DMS53 treated with DMSO at 0.1 percent for 48 hours (cell line): Measurements from ENCODE around the gene SRC.

Source experiments
- DNase-seq: peaks from one replicate; lab custom pipeline; 2025; ENCODE audit not compliant: unreplicated experiment; lab: John Stamatoyannopoulos, UW

The SRC gene

GRCh38 chr20:37407573-37408002, 61.6 kb downstream of the SRC start:
- DNase-seq: no peak

- DNase-seq: no peak
Observed at GRCh38 chr20:37408302-37409193, 62.6 kb downstream of the SRC start.

DNA sequence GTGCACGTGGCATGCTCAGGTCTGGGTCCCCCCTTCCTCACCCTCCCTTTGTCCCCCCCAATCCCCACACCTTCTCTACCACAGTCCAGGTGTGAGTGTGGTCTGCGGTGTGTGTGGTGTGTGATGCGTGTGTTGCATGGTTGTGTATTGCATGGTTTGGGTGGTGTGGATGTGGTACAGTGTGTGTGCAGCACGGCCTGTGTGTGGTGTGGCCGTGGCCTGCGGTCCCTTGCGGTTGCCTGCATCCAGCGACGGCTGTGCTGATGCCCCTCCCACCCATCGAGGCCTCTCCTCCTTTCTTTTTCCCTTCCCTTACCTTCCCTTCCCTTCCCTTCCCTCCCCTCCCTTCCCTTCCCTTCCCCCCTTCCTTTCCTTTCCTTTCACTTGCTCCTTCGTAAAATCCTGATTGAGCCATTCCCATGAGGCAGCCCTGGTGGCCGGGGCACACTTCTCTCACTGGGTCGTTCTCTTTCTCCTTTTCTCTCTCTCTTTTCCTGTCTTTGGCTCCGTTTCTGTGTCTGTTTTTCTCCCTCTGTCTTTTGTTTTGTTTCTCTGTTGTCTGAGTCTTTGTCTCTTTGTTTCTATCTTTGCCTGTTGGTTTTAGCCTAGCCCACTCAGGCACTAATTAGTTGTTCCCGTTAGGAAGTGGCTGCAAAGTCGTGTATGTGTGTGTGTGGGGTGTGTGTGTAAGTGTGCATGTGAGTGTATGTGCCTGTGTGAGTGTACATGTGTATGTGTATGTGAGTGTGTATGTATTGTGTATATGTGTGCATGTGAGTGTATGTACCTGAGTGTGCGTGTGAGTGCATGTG, 65.7 kb downstream of the SRC start:
- peak; percentile 13 for DNase-seq

DNA sequence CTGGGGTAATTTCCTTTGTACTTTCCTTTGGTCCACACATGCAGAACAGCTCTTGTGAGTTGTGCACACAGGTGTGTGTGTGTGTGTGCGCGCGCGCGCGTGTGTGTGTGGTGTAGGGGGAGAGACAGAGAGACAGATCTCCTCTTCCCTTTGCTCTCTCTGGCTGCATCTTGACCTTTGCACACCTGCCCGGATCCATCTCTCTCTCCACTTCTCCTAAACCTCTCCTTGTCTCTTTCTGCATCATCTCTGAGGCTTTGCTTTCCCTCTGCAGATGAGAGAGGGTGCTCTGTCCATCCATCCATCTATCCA, 67.0 kb downstream of the SRC start:
- no peak for DNase-seq

DNA sequence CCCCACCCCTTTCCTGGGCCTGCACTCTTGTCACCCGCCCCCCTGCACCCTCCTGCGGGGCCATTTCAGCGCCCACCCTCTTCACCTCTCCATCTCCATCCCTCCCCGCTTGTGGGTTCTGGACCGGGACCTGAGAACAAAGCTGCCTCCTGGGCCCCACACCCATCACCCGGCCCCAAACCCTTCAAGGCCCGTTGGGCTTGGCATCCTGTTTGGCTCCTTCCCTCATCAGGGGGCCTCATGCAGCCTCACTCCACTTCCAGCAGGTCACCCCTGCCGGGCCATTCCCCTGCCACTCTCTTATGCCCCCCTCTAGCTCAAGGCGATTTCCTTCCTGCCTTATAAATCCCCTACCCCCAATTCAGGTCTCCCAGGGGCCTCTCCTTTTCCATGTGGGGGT, 67.4 kb downstream of the SRC start:
- DNase-seq: no peak

- no peak for DNase-seq
Observed at GRCh38 chr20:37414224-37415035, 68.5 kb downstream of the SRC start.

DNA sequence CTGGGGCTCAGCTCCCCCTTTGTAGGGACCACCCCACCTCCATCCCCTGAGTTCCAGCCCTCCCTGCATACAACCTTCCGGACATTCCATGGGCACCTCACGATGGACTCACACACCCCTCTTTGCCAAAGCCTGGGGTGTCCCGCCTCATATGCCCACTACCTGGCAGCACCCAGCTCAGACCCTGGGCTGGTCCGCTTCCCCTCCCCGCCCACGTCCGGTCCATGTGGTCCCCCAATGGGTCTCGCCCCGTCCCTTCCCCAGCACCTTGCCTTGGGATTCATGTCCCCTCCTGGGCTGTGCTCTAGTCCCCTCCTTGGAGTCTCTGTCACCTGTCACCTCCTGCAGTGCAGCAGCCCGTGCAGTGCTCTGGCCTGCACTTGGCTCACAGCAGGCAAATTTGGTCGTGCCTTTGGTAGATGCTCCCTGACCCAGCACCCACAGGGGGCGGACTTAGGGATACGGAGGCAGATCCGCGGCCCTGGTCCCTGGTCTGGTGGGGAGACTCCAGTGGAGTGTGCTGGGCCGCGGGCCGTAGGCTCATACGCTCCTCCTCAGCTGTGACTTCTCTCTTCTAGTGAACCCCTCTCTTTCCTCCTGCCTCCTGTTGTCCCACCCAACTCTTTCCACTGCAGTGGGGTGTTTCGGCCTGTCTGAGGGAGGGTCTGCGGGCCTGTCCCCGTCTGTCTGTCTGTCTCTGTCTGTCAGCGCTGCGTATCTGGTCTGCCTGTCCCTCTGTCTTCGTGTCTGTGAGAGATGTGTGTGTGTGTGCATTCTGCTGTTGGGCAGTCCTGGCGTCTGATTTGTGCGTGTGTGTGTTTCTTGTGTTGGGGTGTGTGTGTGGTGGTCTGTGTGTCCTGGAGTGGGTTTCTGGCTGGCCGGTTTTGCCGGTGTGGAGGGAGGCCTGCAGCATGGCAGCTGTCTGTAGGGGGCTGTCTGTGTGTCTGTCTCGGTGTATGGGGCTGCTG, 69.5 kb downstream of the SRC start:
- DNase-seq: no peak

GRCh38 chr20:37416100-37416847, 70.3 kb downstream of the SRC start:
- no peak for DNase-seq

- DNase-seq: no peak
Observed at GRCh38 chr20:37416848-37417616, 71.1 kb downstream of the SRC start.

- no peak for DNase-seq
Observed at GRCh38 chr20:37417617-37418467, 71.9 kb downstream of the SRC start.

GRCh38 chr20:37418591-37419109, 72.7 kb downstream of the SRC start:
- no peak for DNase-seq

GRCh38 chr20:37419307-37419706, 73.4 kb downstream of the SRC start:
- DNase-seq: no peak

DNA sequence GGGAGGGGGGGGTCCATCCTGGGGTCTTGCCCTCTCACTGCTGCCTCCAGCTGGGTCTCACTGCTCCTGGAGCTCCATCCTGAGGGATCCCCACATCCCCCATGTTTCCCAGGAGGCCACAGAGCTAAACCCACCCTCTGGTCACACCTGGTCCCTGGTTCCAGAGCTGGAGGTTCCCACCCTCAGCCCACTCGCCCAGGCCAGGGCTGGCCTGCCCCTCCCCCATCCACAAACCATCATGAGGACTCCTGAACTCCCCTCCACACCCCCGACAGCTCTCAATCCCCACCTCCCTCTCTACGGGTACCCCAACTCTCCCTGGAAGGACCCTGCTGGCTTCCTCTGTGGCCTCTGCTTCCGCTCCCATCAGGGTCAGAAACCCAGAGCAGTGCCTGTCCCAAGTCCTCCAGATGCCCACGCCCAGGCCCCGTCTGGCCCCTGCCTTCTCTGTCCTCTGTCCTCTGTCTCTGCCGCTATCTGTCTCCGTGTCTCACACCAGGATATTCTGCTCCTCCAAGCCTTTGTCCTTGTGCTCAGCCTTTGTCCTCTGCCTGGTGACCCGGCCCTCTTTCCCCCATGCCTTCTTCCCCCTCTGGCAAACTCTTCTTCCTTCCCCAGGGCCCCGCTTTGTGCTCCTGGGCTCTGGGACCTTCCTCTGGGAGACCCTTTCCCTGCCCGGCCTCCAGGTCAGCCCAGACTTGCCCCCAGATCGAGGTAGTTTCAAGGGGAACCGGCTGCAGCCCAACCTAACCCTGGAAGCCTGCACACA, 74.0 kb downstream of the SRC start:
- no peak for DNase-seq

- DNase-seq: no peak
Observed at GRCh38 chr20:37420610-37421009, 74.7 kb downstream of the SRC start.

- no peak for DNase-seq
Observed at GRCh38 chr20:37421060-37421905, 75.3 kb downstream of the SRC start.

GRCh38 chr20:37421988-37422387, 76.0 kb downstream of the SRC start:
- DNase-seq: no peak
